ENCODE data around the gene FAHD2B.
"Not testable (repeated sequence)": the region's sequence is repeated elsewhere in the genome, so short reads cannot be mapped to it uniquely, and the experiment has no call there.

FAHD2B gene

GRCh38 chr2:97094772-97095611, at the start of gene FAHD2B:
Gene FAHD2B (minus strand): TSS chr2:97094882. CDS start chr2:97091706, 3,176 bp downstream.
- peak; percentile 87 for DNase-seq

GRCh38 chr2:97144016-97144415, 49.3 kb upstream of the FAHD2B start:
- not testable (repeated sequence) for DNase-seq

- DNase-seq = not testable (repeated sequence)
Observed at GRCh38 chr2:97129090-97129489, 34.4 kb upstream of the FAHD2B start.

- DNase-seq = not testable (repeated sequence)
Observed at GRCh38 chr2:97113882-97114255, 19.2 kb upstream of the FAHD2B start.

- peak; percentile 85 for DNase-seq
Observed at GRCh38 chr2:97113050-97113881, 18.6 kb upstream of the FAHD2B start, which contains the start of gene ANKRD36. Gene ANKRD36 (plus strand): TSS chr2:97113153. CDS start chr2:97113740, 587 bp downstream.

- peak; percentile 46 for DNase-seq
Observed at GRCh38 chr2:97112320-97113049, 17.8 kb upstream of the FAHD2B start.

- DNase-seq = not testable (repeated sequence)
Observed at GRCh38 chr2:97111246-97111645, 16.6 kb upstream of the FAHD2B start.

GRCh38 chr2:97106878-97107277, 12.2 kb upstream of the FAHD2B start:
- DNase-seq = not testable (repeated sequence)

- not testable (repeated sequence) for DNase-seq
Observed at GRCh38 chr2:97098786-97099372, 4.2 kb upstream of the FAHD2B start.

- DNase-seq = no peak
Observed at GRCh38 chr2:97095661-97096060, 979 bp upstream of the FAHD2B start.

- not testable (repeated sequence) for DNase-seq
Observed at GRCh38 chr2:97093983-97094771, 505 bp downstream of the FAHD2B start.

GRCh38 chr2:97092946-97093345, 1.7 kb downstream of the FAHD2B start:
- DNase-seq = not testable (repeated sequence)

GRCh38 chr2:97088706-97089105, 6.0 kb downstream of the FAHD2B start:
- DNase-seq = not testable (repeated sequence)

- DNase-seq = not testable (repeated sequence)
Observed at GRCh38 chr2:97085093-97085492, 9.6 kb downstream of the FAHD2B start.

- DNase-seq = not testable (repeated sequence)
Observed at GRCh38 chr2:97083516-97083915, 11.2 kb downstream of the FAHD2B start.

- not testable (repeated sequence) for DNase-seq
Observed at GRCh38 chr2:97082206-97082605, 12.5 kb downstream of the FAHD2B start.

GRCh38 chr2:97080855-97081254, 13.8 kb downstream of the FAHD2B start:
- not testable (repeated sequence) for DNase-seq

GRCh38 chr2:97077213-97077612, 17.5 kb downstream of the FAHD2B start:
- not testable (repeated sequence) for DNase-seq

- not testable (repeated sequence) for DNase-seq
Observed at GRCh38 chr2:97070915-97071314, 23.8 kb downstream of the FAHD2B start.

GRCh38 chr2:97068722-97069121, 26.0 kb downstream of the FAHD2B start:
- DNase-seq = not testable (repeated sequence)

GRCh38 chr2:97068074-97068473, 26.6 kb downstream of the FAHD2B start:
- no peak for DNase-seq
